EL (cell line): Measurements from ENCODE around the gene KSR1.

Experiments
- DNase-seq: peaks from one replicate; pipeline ENCODE4 v3.0.0-alpha.2; 2016

KSR1 gene

DNA sequence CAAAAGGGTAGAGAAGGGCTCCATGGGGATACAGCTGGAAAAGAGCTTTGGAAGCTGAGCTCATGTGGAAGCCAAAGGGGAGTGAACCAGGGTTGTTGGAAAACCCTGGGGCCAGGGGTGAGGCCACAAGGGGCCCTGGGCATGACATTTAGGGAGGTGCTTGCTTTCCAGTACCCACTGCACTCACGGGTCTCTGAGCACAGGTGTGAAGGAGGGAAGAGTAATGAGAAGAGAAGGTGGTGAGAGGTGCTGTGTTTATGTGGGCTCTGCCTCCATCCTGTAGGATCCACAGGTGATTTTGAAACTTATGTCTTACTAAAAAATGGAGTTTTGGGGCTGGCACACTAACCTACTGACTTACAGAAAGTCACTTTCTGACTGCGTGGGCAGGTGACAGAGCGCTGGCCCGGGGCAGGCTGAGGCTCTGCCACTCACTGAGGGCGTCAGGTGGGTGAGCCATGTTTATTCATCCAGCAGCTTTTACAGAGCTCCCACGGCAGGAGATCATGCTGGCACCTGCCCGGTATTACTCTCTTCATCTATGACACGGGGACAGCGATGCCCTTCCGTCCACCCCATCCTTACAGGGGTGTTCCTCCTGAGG, 18.9 kb downstream of the KSR1 start:
- no peak for DNase-seq

DNA sequence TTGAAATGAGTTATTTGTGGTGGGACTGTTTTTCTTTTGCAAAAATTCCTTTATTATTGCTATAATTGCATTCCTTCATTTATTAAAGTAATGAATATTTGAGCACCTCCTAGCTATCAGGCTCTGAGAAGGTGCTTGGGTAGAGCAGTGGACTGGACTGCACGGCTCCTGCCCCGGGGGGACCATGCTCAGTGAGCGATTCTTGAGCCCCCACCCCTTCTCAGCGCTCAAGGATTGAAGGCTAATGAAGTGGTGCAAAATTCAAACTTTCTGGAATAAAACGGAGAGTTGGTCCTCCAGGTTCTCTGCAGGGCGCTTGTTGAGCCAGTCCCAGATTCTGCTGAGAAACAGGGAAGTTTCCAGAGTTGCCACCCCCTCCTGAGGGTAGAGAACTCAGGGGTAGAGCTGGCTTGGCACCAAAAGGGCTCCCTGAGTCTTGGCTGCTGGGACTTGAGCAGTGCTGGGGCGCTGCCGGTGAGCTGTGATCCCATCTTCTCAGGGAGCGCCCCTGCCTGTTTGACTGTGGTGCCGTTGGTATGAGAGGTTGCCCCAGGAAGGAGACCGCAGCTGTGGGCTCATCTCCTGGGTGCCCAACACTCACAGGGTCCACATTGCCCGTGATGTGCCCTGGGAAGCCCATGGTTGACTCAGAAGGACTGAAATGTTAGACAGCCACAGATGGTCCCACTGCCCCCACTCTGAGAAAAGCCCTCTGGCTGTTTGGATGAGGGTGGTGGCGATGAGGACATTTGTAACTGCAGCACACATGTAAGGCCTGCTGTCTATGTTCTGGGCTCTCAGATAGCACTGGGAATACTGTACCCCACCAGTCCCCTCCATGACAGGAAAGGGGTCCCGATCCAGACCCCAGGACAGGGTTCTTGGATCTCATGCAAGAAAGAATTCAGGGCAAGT, 20.0 kb downstream of the KSR1 start:
- no peak for DNase-seq

- DNase-seq = no peak
These were observed 21.0 kb downstream of the KSR1 start for GRCh38 chr17:27477050-27477888.

GRCh38 chr17:27477971-27478684, 21.9 kb downstream of the KSR1 start:
- DNase-seq = no peak

DNA sequence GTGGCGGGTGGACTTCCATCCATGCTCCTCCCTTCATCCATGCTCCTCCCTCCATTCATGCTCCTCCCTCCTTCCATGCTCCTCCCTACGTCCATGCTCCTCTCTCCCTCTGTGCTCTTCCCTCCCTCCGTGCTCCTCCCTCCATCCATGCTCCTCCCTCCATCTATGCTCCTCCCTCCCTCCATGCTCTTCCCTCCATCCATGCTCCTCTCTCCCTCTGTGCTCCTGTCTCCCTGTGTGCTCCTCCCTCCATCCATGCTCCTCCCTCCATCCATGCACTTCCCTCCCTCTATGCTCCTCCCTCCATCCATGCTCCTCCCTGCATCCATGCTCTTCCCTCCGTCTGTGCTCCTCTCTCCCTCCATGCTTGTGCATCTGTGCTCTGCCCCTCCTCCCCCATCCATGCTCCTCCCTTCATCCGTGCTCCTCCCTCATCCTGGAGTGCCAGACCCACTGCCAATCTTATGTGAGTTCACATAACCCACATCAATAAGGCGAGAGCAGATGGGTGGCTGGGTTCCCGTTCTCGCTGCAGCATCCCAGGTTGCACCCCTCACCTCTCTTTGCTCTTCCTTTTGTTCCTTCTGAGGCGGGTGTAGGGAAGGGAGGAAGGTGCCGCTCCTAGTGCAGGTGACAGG, 22.8 kb downstream of the KSR1 start:
- DNase-seq = no peak

DNA sequence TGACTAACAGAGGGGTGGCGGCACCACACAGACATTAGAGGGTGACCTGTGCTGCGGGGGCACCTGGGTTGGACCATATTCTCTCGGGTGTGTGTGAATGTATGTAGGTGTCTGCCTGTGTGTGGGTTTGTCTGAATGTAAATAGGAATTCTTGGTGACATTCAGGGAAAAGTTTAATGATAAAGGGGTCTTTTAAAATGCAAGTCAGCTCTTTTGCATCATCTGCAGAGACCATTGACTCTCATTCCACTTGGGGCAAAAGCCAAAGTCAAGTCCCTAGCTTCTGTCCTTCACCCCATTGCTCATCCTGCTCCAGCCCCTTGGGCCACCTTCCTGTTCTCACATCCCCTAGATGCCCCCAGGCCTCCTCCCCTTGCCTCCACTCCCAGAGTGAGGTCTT, 23.6 kb downstream of the KSR1 start:
- no peak for DNase-seq

- DNase-seq = no peak
These were observed 24.5 kb downstream of the KSR1 start for GRCh38 chr17:27480699-27481098.

DNA sequence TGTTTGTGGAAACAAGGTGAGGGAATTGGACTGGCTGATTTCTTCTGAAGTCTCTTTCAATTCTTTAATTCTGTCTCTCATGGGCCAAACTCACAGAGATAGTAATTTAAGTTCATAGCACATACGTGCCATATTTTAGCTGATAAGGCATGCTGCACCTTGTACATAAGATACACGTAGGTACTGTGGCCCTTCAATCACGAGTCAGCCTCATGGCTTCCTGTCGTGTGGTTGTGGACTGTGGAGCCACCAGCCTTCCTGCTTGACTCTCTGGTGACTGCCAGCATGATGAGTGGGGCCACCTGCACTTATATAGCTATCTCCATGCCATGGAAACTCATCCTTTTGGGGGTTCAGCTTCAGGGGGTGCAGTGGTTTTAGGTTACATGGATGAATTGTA, 25.1 kb downstream of the KSR1 start:
- no peak for DNase-seq

- DNase-seq = no peak
These were observed 28.9 kb downstream of the KSR1 start for GRCh38 chr17:27485125-27485524.

DNA sequence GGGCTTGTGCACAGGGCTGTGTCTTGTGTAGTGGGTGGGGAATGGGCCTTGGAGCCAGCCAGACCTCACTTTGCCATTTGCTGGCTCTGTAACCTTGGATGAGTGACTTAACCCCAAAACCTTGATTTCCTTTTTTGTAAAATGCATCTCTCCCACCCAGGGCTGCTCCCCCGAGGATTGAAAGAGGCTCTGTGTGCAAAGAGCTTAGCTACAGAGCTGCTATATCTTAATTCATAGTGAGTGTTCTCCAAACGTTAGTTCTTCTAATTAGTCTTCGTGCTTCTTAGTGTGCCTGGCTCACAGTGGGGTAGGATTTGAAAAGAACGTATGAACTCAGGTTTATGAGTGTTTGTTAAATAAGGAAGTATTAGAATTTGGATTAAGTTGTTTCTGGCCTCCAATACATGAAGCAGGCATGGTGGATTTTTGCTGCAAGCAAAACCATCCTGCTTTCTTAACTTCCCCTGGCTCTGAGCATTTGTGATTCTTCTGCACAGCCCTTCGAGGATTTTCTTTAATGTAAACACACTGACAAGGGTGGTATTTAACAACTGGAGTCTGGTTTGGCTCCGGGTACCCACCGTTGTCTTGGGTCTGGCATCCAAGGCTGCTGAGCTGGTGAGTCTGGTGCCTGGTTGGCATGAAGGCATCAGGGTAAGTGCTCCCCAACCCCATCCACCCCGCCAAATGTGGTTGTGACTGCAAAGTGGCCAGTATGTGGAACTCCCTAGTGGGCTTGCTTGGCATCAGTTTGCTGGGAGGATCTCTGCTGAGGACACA, 29.7 kb downstream of the KSR1 start:
- no peak for DNase-seq

GRCh38 chr17:27486741-27487140, 30.5 kb downstream of the KSR1 start:
- DNase-seq = no peak

- DNase-seq = no peak
These were observed 32.0 kb downstream of the KSR1 start for GRCh38 chr17:27488231-27488630.

DNA sequence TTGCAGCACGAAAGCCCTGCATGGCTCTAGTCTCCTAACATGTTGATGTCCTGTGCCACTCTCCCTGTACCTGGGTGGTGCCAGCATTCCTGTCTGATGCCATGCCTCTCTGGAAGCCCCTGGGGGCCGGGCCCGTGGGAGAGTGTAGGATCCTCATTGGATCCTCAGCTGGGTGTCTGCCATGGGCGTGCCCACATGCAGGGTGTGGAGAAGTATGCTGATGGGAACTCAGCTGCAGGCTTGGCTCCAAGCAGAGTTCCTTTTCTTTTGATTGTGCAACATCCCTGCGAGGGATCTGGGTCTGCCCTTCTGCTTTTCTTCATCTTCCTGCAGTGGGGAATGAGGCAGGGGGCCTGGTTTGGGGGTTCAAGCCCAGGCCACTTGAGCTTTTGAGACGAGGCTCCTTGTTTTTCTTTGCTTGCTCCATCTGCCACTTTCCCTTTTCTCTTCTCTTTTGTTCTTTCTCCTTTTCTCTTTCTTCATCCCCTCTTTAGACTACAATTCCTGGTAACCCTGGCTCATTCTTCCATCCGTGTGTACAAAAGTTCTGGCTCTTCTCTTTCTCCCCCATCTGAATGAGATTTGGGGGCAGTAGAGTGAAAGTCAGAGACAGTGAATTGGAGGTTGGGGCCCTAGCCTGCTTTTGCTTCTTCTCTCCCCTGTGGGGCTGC, 32.9 kb downstream of the KSR1 start:
- peak; percentile 48 for DNase-seq

DNA sequence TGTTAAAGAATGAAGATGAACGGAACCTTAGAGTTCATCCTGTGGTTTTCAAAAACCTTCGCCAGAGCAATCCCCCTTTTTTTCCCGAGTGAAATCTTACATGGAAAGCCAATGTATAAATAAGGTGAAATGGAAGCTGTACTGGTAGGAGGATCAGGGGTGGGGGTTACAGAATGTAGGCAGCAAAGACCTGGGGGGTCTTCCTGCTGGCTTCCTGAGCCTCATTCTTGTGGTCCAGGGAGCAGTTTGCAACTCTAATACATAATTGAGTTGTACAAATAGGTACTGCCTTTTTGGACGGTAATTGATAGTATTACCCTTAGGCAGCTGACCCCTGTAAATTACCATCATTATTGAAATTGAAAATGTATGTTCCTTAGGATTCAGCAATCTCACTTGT, 34.1 kb downstream of the KSR1 start:
- no peak for DNase-seq

DNA sequence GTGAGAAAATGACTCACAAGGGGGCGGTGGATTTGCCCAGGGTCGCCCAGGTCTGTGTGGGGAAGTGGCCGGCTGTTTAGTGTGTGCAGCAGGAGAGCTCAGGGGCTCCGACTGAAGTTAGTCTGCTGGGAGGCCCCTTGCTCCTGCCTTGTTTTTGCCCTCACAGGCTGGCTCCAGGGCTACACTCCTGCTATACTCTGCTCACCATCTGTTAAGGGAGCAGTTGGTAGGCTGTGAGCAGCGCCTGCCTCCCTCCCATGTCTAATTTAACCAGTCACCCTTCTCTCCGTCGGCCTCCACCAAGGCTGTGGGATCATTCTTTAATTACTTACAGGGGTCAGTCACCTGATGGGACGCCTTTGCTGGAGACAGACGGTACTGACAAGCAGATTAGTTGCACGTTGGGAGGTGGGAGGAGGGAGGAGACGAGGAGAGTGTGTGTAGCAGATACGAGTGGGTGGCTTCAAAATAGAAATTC, 35.5 kb downstream of the KSR1 start:
- no peak for DNase-seq

- no peak for DNase-seq
These were observed 36.2 kb downstream of the KSR1 start for GRCh38 chr17:27492470-27492869.

DNA sequence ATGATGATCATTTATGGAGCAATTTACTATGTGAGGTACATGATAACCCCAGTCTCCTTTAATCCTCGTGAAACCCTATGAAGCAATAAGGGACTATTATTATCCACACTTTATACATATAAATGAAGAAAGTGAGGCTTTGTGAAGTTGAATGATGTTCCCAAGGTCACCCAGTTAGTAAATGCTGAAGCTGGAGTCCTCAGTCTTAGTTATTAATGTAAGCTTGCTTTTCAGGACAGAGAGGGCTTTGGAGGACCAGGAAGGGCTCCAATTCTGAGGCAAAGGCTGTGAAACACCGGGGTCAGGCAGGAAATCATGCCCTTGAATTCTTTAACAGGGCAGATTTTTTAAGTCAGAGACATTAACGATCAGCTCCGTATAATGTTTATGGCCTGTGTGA, 36.8 kb downstream of the KSR1 start:
- DNase-seq = no peak

- DNase-seq = no peak
These were observed 38.2 kb downstream of the KSR1 start for GRCh38 chr17:27494192-27495091.

DNA sequence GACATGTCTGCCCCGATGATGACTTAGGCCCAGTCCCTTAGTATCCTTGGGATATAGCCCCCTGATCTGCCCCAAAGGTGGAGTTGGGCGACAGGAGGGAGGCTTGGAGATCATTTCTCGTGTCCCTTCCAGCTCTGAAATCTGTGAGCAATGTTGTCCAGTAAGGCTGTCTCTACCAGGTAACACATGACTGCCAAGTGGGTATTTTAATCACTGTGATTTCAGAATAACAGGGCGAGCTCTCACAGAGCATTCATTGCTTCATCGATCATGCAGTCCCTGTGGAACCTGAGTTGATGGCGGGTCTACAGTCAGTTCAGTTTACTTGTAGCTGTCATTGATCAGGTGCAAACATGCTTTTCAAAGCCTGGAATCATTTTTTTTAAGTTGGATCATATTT, 39.2 kb downstream of the KSR1 start:
- no peak for DNase-seq

DNA sequence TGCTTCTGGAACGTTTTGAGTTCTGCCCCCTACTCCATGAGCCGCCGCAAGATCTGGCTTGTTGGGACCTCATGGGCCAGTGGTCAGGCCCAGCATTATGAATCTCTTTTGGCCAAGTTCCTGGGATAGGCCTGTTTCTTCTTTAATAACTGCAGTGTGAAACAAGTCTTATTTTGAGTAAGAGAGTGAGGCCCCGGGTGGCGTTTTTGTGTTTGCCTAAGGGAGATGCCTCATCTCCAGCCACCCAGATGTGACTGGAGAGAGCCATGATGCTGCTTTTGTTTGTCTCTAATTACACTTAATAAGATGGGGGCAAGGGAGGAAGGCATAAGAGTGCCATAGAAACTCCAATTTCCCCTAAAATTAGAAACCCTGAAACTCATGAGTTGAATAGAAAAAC, 39.8 kb downstream of the KSR1 start:
- no peak for DNase-seq
